Stimulated activated CD4-positive, alpha-beta T cell treated with anti-CD3 and anti-CD28 coated beads, TNF-alpha, amount 100 ng/mL, for 48 hours (primary cell): Measurements from ENCODE around the gene CACUL1.

Experiments used
- DNase-seq, 3 donors: peaks; one replicate each; pipeline ENCODE4 v3.0.0-alpha.2; 2020; ENCODE audit warnings: low read depth in 3 of 3

The CACUL1 gene

GRCh38 chr10:118638680-118639079, 116.1 kb downstream of the CACUL1 start:
- DNase-seq = no peak

GRCh38 chr10:118635674-118636402, 118.9 kb downstream of the CACUL1 start:
- DNase-seq = no peak

- no peak for DNase-seq
These were observed 121.0 kb downstream of the CACUL1 start for GRCh38 chr10:118633786-118634185.

- no peak for DNase-seq
These were observed 125.6 kb downstream of the CACUL1 start for GRCh38 chr10:118629211-118629610.

- no peak for DNase-seq
These were observed 126.4 kb downstream of the CACUL1 start for GRCh38 chr10:118628397-118628796.

- no peak for DNase-seq
These were observed 127.8 kb downstream of the CACUL1 start for GRCh38 chr10:118626953-118627352.
